ENCODE data around the gene THAP9.

- TF ChIP-seq CTCF (IDR thresholded peaks at IDR 0.05; ENCODE audit: borderline replicate concordance, extremely low read depth, low read length, poor library complexity, severe bottlenecking) (no peak), EZH2 (IDR thresholded peaks at IDR 0.05; ENCODE audit: borderline replicate concordance, low read depth, low read length, severe bottlenecking) (no peak)
These were observed 39.0 kb upstream of the THAP9 start for GRCh38 chr4:82861529-82861928.

Measured in DND-41 (cell line).